Measurements from ENCODE around the gene PADI3. TPM values are rescaled to one million over a fixed set of nuclear protein-coding genes. Genes with fewer than 3 reads are reported as not detected.
A peak's percentile ranks its signal among the peaks of the same experiment; 100 is the strongest.

The PADI3 gene
- total RNA-seq, 4 donors from 2014 or later = not detected

DNA sequence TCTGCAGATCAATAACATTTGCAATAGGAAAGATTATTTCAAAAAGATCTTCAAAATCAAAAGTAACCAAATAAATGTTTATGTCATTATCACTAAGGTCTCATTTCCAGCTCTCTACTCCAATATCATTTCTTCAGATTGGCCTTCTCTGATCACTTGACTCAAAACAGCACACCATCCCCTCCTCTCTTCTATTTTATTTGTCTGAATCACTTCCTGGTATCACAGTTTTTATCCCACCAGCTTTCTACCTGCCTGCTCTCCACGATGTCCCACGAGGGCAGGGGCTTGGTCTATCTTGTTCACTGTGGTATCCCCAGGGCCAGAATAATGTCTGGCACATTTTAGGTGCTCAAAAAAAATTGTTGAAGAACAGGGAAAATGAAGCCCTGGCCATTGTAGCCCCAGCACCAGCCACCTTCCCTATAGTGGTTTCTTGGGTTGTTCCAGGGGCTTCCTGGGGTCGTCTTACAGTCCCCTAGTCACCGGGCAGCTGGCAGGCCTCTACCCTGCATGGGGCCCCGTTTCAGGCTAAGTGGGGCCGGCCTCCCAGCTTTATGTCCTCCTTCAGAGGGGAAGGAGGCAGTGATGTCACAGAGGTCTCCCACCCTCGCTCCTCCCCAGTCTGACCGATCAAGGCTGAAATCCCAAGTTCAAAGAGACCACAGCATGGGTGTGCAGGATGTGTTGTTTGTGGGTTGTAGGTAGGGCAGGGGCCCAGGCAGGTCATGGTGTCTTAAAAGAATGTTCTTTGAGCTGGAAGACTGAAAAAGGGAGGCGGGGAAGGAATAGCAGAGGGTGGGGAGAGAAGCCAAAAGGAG, 47.5 kb upstream of the PADI3 start:
- peak in 1 of 2 donors; percentile 1 for DNase-seq
- no peaks in the 10 kb centered on the region for H3K9me3 ChIP-seq
- intact Hi-C loops (cut with DNase I; ENCODE audit: low total_unique reads) = no loop called here
- TF ChIP-seq, protein P1, sequence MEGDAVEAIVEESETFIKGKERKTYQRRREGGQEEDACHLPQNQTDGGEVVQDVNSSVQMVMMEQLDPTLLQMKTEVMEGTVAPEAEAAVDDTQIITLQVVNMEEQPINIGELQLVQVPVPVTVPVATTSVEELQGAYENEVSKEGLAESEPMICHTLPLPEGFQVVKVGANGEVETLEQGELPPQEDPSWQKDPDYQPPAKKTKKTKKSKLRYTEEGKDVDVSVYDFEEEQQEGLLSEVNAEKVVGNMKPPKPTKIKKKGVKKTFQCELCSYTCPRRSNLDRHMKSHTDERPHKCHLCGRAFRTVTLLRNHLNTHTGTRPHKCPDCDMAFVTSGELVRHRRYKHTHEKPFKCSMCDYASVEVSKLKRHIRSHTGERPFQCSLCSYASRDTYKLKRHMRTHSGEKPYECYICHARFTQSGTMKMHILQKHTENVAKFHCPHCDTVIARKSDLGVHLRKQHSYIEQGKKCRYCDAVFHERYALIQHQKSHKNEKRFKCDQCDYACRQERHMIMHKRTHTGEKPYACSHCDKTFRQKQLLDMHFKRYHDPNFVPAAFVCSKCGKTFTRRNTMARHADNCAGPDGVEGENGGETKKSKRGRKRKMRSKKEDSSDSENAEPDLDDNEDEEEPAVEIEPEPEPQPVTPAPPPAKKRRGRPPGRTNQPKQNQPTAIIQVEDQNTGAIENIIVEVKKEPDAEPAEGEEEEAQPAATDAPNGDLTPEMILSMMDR (IDR thresholded peaks at IDR 0.05) = no peak
- TF ChIP-seq POLR2A (IDR thresholded peaks at IDR 0.05) = no peak
- H3K4me3 ChIP-seq = no peak overlapping the region
- H3K27ac ChIP-seq = no peak overlapping the region
- no peaks in the 10 kb centered on the region for H3K36me3 ChIP-seq
- no peaks in the 10 kb centered on the region for H3K27me3 ChIP-seq
- no peaks in the 10 kb centered on the region for H3K4me1 ChIP-seq

DNA sequence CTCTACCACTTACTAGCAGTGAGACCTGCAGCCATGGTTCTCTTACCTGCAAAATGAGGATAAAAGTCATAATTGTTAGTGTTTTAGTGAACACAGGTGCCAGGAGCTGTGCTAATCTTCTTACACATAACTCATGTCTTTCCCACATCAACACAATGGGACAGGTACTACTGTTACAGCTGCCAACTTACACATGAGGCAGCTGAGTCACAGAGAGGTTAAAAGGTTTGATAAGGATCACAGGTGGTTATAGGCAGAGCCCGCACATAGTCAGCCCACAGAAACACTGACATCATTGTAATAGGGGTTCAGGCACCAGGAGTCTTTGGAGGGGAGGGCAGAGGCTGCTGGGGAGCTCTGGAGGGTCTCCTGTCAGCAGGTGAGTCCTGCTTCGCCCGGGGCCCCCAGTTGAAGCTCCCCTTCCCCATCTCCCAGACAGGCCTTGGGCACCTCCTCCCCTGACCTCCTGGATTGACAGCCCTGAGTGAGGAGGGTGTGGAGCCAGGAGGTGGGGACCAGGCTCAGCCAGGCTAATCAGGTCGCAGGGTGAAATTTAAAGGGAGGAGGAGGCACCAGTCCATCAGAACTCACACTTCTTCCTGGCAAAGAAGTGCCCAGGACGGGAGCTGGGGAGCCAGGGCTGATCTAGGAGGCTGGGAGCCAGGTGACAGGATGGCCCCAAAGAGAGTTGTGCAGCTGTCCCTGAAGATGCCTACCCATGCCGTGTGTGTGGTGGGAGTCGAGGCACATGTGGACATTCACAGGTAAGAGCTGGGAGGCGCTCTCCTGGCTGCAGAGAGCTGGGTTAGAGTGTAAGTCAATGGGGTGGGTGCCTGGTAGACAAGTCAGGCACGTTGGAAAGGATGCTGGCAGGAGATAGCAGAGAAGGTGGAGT, 44.1 kb upstream of the PADI3 start, which contains the start of gene PADI1:
Gene PADI1 (plus strand): TSS at position 583 of the 895 bp plus-strand sequence. CDS start 90 bp downstream, at position 673.
- intact Hi-C loops (cut with DNase I; ENCODE audit: low total_unique reads) = no loop called here
- no peaks in the 10 kb centered on the region for H3K36me3 ChIP-seq
- no peaks in the 10 kb centered on the region for H3K27me3 ChIP-seq
- no peaks in the 10 kb centered on the region for H3K4me1 ChIP-seq
- no peak within 1 kb of the TSS for H3K27ac ChIP-seq
- H3K4me3 ChIP-seq = no peak within 1 kb of the TSS
- DNase-seq = no peak
- TF ChIP-seq, protein P1 (IDR thresholded peaks at IDR 0.05) = no peak
- TF ChIP-seq POLR2A (IDR thresholded peaks at IDR 0.05) = no peak
- no peaks in the 10 kb centered on the region for H3K9me3 ChIP-seq

DNA sequence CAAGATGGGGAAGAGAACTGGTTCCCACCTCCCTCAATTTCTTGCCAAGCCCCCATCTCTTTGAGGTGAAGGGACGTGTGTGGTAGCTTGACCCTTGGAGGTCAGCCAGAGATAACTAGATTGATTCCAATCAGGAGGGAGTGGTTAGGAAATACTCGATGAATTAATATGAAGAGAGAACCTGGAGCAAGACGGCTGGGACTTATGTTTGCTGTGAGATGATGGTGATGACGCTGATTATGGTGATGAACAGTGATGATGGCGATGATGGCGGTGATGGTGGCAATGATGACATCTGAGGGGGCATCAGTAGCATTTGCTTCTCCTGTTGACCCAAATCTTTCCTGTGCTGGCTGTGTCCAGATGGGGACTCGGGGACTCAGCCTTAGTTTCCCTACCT, 43.2 kb upstream of the PADI3 start:
- H3K9me3 ChIP-seq = no peaks in the 10 kb centered on the region
- H3K27me3 ChIP-seq = no peaks in the 10 kb centered on the region
- no peaks in the 10 kb centered on the region for H3K36me3 ChIP-seq
- H3K27ac ChIP-seq = no peak overlapping the region
- TF ChIP-seq, protein P1 (IDR thresholded peaks at IDR 0.05) = no peak
- TF ChIP-seq POLR2A (IDR thresholded peaks at IDR 0.05) = no peak
- no peaks in the 10 kb centered on the region for H3K4me1 ChIP-seq
- intact Hi-C loops (cut with DNase I; ENCODE audit: low total_unique reads) = no loop called here
- H3K4me3 ChIP-seq = no peak overlapping the region
- no peak for DNase-seq

DNA sequence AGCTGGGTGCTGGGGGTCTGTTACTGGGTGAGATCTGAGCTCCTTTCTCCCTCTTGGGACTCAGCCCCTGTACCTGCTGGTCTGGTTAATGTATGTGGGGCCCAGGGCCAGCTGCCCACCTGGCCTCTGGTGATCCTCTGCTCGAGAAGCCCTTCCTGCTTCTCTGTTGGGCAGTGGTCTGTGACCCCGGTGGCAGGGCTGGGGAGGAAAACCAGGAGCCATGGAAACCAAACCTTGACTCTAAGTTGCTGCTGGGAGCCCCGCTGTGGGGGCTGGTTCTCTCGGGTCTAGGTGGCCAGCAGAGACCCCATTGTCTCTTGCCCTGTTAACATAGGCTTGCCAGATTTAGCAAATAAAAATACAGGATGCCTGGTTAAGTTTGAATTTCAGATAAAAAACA, 42.7 kb upstream of the PADI3 start:
- intact Hi-C loops (cut with DNase I; ENCODE audit: low total_unique reads) = no loop called here
- TF ChIP-seq, protein P1 (IDR thresholded peaks at IDR 0.05) = no peak
- H3K36me3 ChIP-seq = no peaks in the 10 kb centered on the region
- H3K4me3 ChIP-seq = no peak overlapping the region
- no peaks in the 10 kb centered on the region for H3K27me3 ChIP-seq
- no peaks in the 10 kb centered on the region for H3K9me3 ChIP-seq
- DNase-seq = no peak
- no peaks in the 10 kb centered on the region for H3K4me1 ChIP-seq
- H3K27ac ChIP-seq = no peak overlapping the region

DNA sequence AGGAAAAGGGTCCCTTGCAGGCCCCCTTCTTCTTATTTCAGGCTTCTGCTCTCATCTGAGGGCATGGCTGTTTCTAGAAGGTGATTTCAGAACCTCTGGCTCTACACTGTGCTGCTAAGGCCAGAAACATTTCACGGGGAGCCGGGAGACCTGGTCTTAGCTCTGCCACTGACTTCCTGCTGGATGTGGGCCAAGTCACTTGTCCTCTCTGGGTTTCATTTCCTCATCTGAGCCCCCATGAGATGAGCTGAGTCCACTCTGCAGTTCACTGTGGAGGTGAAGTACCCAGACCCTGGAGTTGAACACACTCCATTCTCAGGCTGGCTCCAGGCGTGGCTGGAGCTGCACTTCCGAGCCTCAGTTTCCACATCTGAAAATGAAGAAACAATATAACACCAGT, 41.9 kb upstream of the PADI3 start:
- TF ChIP-seq, protein P1 (IDR thresholded peaks at IDR 0.05) = no peak
- TF ChIP-seq POLR2A (IDR thresholded peaks at IDR 0.05) = no peak
- no peaks in the 10 kb centered on the region for H3K27me3 ChIP-seq
- no peaks in the 10 kb centered on the region for H3K9me3 ChIP-seq
- H3K27ac ChIP-seq = no peak overlapping the region
- H3K36me3 ChIP-seq = no peaks in the 10 kb centered on the region
- H3K4me3 ChIP-seq = no peak overlapping the region
- DNase-seq = peak in 1 of 2 donors; percentile 17
- no peaks in the 10 kb centered on the region for H3K4me1 ChIP-seq
- intact Hi-C loops (cut with DNase I; ENCODE audit: low total_unique reads) = no loop called here
